Measurements from ENCODE around the gene LRRC26.

- TF ChIP-seq ARID4B (CRISPR knock-in tag; IDR thresholded peaks at IDR 0.05; ENCODE audit: borderline replicate concordance) (no peak), CTCF (IDR thresholded peaks at IDR 0.05) (no peak), PRRX2 (CRISPR knock-in tag; IDR thresholded peaks at IDR 0.05) (no peak), STAT6 (CRISPR knock-in tag; conservative IDR thresholded peaks at IDR 0.05; ENCODE audit: low read depth) (no peak), ATF6 (CRISPR knock-in tag; IDR thresholded peaks at IDR 0.05) (no peak), RELA (CRISPR knock-in tag; IDR thresholded peaks at IDR 0.05; ENCODE audit: borderline replicate concordance) (no peak), SP1 (CRISPR knock-in tag; conservative IDR thresholded peaks at IDR 0.05) (no peak), MAX (CRISPR knock-in tag; IDR thresholded peaks at IDR 0.05) (no peak), NR2C2 (CRISPR knock-in tag; IDR thresholded peaks at IDR 0.05) (no peak), GABPB1 (CRISPR knock-in tag; IDR thresholded peaks at IDR 0.05) (no peak), USF2 (CRISPR knock-in tag; IDR thresholded peaks at IDR 0.05) (no peak), ZBTB43 (CRISPR knock-in tag; IDR thresholded peaks at IDR 0.05) (no peak), FOXP1 (CRISPR knock-in tag; IDR thresholded peaks at IDR 0.05; ENCODE audit: borderline replicate concordance) (no peak)
Observed at GRCh38 chr9:137185921-137186320, 16.1 kb upstream of the LRRC26 start.
